ENCODE results near the gene ZNF488.

ZNF488 gene

DNA sequence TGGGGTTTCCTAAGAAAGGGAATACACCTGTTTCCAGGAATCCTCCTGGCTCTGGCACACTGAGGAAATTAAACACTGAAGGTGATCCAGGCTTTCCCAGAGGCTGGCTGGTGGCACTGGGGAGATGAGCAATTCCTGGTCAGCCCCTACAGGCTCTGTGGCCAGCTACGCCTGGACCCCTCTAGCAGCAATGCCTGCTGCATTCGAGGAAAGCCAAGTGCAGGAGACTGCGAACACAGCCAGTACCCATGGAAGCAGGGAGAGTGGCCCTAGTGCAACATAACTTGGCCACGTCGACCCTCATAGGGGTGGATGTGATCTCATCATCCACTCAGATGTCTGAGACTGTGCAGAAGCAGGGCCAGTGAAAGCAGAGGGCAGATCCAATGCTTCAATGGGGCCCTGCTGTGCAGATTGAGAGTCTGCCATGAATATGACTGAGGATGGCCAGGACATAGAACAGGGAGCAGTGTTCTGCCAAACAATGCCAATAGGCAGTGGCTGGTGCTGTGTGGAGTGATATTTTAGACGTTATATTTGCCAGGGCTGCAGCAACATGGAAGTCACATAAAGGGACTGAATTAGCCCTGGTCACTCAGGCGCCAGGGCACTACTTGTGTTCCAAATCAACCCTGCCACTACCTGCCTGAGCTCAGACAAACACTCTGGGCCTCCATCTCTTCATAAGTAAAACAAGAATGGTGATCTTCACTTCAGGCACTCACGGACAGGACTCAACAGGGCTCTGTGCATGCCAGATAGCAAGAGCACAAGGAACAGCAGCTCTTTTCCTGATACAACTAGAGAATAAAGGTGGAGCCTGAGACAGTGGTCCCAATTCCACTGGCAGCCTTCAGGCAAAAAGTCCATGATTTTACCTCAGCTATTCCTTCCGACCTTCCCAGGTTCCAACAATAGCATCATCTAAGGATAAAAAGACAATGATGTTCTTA is 2.4 kb downstream of the ZNF488 start:
- DNase-seq (ENCODE audit: low read depth): no peak

GRCh38 chr10:47381103-47381395 is 3.0 kb downstream of the ZNF488 start:
- no peak for DNase-seq (ENCODE audit: low read depth)

DNA sequence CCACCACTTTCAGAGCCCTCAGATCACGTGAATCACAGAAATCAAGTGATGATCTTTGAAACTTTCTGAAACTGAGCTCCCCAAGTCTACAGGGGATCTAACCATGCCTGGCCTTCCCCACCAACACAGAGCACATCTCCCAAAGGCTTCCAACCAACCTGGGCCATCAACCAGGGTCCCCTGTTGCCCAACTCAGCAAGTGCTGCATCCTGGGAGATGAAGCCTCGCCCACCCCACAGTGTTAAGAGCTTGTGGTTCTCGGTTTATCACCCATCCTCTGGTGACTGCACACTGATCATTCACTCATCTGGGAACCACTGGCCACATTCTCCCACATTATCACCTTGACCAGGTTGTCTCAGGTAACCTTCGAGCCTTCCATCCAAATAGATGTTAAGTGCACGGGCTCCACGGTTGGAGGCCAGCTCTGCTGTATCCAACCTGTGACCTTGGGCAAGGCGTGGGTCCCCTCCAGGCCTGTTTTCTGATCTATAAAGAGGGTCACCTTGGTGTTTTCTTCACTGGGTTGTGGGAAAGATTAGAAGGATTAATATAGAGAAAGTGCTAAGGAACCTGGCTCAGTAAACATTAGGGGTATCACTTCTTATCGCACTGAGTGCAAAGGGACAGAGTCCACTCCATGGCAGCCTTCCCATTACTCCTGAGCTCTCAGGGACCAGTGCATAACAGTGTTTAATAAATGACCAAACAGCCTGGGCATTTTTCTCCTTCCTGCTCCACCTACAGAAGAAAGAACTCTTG is 3.6 kb downstream of the ZNF488 start:
- DNase-seq (ENCODE audit: low read depth): no peak

DNA sequence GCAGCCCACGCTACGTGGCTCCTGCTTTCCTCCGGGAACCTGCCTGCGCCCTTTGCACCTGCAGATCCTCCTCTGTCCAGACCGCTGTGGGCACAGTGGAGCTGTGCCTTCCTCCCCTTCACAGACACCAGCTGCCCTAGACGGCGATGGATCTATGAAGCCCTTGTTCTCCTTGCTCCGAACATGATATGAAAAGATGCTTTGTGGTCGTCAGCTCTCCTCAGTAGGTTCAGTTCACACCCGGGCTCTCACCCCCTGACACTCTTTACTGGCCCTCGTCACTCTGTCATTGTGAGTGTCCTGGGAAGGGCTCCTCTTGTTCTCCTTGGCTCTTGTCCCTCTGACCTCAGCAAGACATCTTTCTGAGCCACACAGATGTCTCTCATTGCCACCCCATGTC is 4.2 kb downstream of the ZNF488 start:
- no peak for DNase-seq (ENCODE audit: low read depth)

- DNase-seq (ENCODE audit: low read depth): no peak
Observed at GRCh38 chr10:47379445-47379785, 4.7 kb downstream of the ZNF488 start.

GRCh38 chr10:47378606-47379444 is 5.3 kb downstream of the ZNF488 start:
- no peak for DNase-seq (ENCODE audit: low read depth)

DNA sequence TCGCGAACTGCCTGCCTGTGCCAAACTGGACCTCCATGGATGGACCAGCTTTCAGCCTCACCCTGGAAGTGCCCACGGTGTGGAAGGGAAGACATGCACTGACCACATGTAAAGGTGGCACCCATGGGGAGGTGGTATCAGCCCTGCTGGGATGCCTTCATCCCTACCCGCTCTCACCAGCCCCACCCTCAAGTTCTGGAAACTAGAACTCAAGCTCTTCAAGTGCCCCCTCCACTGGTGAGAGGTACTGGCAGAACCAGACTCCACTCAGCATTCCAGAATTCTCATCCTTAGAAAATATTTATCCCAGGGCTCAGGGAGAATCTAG is 5.9 kb downstream of the ZNF488 start:
- no peak for DNase-seq (ENCODE audit: low read depth)

DNA sequence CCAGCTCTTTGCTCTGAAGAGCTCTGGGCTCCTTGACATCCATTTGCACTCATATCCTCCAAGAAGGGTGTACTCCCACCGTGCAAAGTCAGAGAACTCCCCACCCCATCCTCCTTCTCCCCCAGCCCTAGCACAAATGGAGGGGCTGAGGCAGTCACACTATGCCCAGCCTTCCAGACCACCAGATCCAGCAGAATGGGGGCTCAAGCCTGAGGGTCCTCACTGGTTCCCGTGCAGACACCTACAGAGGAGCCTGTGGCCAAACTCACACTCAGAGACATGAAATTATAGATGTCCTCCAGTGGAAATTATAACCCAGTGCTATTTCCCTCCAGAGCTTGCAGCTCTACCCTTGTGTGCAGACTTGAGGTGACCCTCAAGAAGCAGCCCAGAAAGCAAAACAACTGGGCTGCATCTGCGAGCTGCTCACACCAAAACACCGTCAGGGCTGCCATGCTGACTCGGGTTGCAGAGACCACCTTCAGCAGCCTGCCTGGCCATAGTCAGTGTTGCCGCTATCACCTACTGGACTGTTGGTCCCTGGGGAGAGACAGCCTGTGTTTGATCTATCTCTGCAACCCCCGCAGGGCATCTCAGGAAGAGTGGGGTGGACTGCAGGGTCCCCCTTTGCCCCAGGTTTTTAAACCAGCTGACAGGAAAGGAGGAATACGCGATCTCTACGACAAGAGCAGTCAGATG is 7.4 kb downstream of the ZNF488 start:
- DNase-seq (ENCODE audit: low read depth): no peak

DNA sequence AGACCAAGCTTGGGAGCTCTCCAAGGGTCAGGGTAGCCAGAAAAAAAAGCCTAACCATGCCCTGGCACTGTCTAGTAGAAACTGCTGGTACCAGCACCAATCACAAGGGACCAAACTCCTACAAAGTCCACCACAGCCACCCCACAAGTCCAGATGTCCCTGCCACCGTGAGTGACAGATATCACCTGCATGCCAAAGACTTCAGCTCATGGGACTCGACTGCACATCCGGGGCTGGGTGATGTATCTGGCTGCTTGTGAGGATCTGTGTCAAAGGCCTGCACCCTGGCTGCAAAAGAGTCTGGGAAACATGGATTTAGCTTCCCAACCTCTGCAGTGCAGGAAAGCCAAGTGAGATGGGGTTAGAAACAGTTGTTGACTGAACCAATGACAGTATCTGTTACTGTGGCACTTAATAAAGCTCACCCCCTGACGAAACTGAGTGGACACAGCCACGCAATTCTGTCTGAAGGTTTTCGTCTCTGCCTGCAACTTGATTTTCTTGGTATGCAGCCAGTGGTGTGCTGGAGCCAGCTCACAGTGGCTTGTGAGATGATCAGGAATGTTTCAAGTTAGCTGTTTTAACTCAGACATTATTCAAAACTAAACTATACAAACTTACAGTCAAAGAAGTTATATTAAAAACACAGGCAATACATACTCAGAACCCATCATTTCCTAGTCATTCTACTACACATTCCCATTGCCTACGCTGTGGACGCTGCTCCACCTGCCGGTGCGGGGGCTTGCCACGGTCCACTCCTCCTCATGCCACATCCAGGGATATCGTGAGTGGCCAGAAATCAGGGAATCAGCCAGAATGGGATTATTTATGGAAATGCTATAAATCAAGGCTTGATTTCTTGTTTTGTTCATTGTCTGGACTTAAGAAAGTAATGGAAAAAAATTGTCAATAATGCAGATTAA is 9.2 kb downstream of the ZNF488 start:
- DNase-seq (ENCODE audit: low read depth): no peak

DNA sequence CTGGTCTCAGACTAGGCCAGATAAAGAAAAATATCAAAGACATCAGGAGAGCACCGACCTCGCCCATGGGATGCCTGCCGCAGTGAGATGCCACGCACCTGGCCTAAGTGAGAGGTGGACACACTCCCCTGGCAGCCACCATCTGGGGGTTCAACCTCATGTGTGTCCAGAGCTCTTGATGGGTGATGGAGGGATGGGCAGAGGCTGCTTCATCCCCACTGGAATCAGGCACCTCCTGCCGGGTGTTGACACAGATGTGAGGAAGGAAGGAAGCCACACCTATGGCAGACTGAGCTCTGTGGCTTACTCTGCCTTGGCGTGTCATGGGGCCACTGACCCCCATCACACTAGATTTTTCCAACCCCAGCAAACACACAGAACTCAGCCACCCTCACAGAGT is 11.4 kb downstream of the ZNF488 start:
- DNase-seq (ENCODE audit: low read depth): no peak

GRCh38 chr10:47371629-47372485 is 12.2 kb downstream of the ZNF488 start:
- DNase-seq (ENCODE audit: low read depth): no peak

DNA sequence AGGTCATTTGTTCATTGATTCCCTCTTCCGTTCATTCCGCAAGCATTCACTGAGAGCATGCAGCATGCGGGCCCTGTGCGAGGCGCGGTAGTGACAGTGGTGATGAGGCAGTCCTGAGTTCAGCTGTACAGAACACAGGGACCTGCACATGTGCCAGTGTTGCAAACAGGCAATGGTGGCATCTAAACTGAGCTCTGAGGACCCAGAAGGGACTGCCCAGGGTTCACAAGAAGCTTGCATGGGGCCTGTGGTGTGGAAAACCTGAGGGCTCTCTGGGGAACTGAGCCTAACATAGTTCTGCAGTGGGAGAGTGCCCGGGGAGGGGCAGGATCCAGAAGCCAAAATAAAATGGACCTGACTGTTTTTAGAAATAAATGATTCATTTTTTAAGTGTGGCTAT is 13.2 kb downstream of the ZNF488 start:
- DNase-seq (ENCODE audit: low read depth): no peak

DNA sequence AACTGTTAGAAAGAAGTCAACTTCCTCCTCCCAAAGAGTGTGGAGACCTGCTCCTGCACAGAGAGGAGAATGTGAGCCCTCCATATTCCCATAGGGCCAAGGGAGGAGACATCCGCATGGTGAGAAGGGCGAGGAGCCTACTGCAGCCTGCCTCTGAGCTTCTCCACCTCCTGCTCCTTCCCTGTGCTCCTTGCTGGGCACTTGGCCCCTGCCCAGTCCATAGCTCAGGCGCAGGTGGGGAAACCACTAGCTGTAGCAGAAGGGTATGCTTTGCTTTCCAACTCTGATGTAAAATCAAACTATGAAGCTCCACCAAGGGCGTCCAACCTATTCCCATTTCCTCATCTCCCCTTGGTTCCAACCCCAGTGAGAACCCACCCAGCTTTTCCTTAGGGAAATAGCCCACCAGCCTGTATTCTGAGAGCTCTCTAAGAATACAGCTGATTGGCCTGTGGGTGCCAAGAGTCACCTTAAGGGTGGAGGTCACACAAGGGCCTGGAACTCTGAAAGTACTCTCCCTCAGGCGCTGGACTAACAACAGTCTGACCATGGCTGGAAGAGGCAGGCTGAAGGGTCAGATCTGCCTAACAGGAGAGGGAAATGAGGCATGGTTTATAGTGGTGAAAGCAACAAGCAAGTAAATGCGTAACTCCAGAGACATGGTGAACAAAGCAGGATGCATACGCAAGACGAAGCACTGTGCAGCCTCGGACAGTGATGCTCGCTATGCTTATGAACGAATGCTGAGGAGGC is 13.9 kb downstream of the ZNF488 start:
- DNase-seq (ENCODE audit: low read depth): no peak

GRCh38 chr10:47369251-47369894 is 14.7 kb downstream of the ZNF488 start:
- DNase-seq (ENCODE audit: low read depth): no peak

DNA sequence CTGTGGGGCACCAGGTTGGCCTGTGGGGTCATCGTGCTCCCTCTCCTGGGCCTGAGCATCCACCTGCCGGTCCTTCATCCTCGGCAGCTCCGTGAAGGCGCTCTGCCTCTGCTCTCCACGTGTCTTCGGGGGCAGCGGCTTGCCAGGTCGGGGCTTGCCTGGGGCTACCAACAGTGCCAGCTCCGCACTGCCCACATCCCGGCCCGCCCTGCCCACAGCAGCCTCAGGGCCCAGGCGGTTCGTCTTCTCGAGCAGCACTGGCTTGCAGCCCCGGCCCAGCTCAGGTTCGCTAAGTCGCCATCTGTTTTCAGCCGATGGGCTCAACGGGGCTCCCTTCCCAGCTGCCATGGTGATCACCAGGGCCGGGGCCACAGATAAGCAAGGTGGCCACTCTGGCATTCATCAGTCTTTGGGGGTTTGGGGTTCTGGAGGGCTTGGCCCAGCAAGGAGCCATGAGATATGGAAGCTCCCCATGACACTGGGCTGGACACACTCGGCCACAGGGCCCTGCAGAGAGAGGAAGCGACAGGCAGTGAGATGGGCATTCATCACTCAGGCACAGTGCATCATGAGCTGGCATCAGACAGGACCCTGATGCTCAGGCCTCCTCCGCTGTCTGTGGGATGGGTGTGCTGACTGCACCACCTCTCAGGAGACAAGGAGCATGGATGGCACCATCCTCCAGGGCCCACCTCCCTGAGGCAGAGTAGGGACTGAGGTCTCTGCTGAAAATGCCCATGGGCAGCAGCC is 15.5 kb downstream of the ZNF488 start:
- no peak for DNase-seq (ENCODE audit: low read depth)

GRCh38 chr10:47367646-47368045 is 16.4 kb downstream of the ZNF488 start:
- no peak for DNase-seq (ENCODE audit: low read depth)

GRCh38 chr10:47366731-47367460 is 17.2 kb downstream of the ZNF488 start:
- DNase-seq (ENCODE audit: low read depth): no peak
